CD8-positive, alpha-beta memory T cell (primary cell): ENCODE data around the gene IL1RL1. TPM values are rescaled to one million over a fixed set of nuclear protein-coding genes. Genes with fewer than 3 reads are reported as not detected.
A peak's percentile ranks its signal among the peaks of the same experiment; 100 is the strongest.

ENCODE experiments used
- CTCF ChIA-PET: fragments of 350-600 bp; sonication (Branson Sonifier 250); formaldehyde crosslinking; loops from one replicate; lab custom pipeline; 2021; ENCODE audit warnings: antibody characterized with exemption; lab: Charles Lee
- POLR2A ChIA-PET: fragments of 350-600 bp; sonication (Branson Sonifier 250); formaldehyde crosslinking; loops from one replicate; lab custom pipeline; 2021; ENCODE audit warnings: antibody characterized with exemption; lab: Charles Lee
- DNase-seq, 5 donors: peaks; one replicate each; pipeline versions ENCODE4 v3.0.0 to v3.0.0-alpha.2; 2020 to 2022; ENCODE audit warnings: mixed read lengths in 1 of 5
- H3K27ac ChIP-seq: one replicate; pipeline ENCODE4 v1.7.0; 2013; ENCODE audit warnings: low read depth, mild to moderate bottlenecking, low read length, moderate library complexity
- H3K27me3 ChIP-seq: 2 replicates; pipeline ENCODE4 v1.7.0; 2013; ENCODE audit warnings: low read length, mild to moderate bottlenecking; ENCODE audit not compliant: insufficient read depth, poor library complexity, severe bottlenecking
- H3K36me3 ChIP-seq: 2 replicates; pipeline ENCODE4 v1.7.0; 2013; ENCODE audit warnings: mild to moderate bottlenecking, low read length, moderate library complexity; ENCODE audit not compliant: insufficient read depth
- H3K4me1 ChIP-seq: 2 replicates; pipeline ENCODE4 v1.7.0; 2013; ENCODE audit warnings: mild to moderate bottlenecking, low read length, moderate library complexity; ENCODE audit not compliant: insufficient read depth
- H3K4me3 ChIP-seq: 2 replicates; pipeline ENCODE4 v1.7.0; 2013; ENCODE audit warnings: mild to moderate bottlenecking, low read length
- H3K9me3 ChIP-seq: 2 replicates; pipeline ENCODE4 v1.7.0; 2013; ENCODE audit warnings: mild to moderate bottlenecking, low read length
- H3K27ac Mint-ChIP-seq, 8 donors: one replicate each; pipeline ENCODE4 v1.8.0; 2020 to 2021; ENCODE audit warnings: mixed read lengths in 8 of 8, mild to moderate bottlenecking in 6 of 8, inconsistent platforms in 3 of 8, moderate library complexity in 3 of 8
- H3K27me3 Mint-ChIP-seq, 2 donors: one replicate each; pipeline ENCODE4 v1.8.0; 2020 to 2021; ENCODE audit warnings: mixed read lengths in 2 of 2, mild to moderate bottlenecking in 1 of 2, moderate library complexity in 1 of 2
- H3K36me3 Mint-ChIP-seq, 3 donors: one replicate each; pipeline ENCODE4 v1.8.0; 2020 to 2021; ENCODE audit warnings: mixed read lengths in 3 of 3, inconsistent platforms in 1 of 3, mild to moderate bottlenecking in 1 of 3
- H3K4me1 Mint-ChIP-seq, 3 donors: one replicate each; pipeline ENCODE4 v1.8.0; 2020 to 2021; ENCODE audit warnings: mixed read lengths in 3 of 3, inconsistent platforms in 1 of 3, mild to moderate bottlenecking in 1 of 3
- H3K4me3 Mint-ChIP-seq, 7 donors: one replicate each; pipeline ENCODE4 v1.8.0; 2020 to 2021; ENCODE audit warnings: mixed read lengths in 7 of 7, mild to moderate bottlenecking in 6 of 7, moderate library complexity in 4 of 7, inconsistent platforms in 2 of 7
- H3K9me3 Mint-ChIP-seq, 5 donors: one replicate each; pipeline ENCODE4 v1.8.0; 2020 to 2022; ENCODE audit warnings: mixed read lengths in 5 of 5, mild to moderate bottlenecking in 3 of 5, moderate library complexity in 2 of 5, inconsistent platforms in 1 of 5
- polyA plus RNA-seq: library from polyadenylated mRNA; unstranded; fragments of 300-500 nt; fragmentation: Illumina TruSeq; gene quantifications from one replicate; pipeline ENCODE4 v1.2.3, GENCODE V29; 2021
- total RNA-seq, 2 experiments: library from RNA; stranded (reverse); gene quantifications; one replicate each; pipeline ENCODE4 v1.2.3, GENCODE V29; 2021

Gene IL1RL1
- total and polyA plus RNA-seq, 3 experiments from 2014 or later: 0.14 to 0.35 (median 0.22) TPM

- Histone ChIP-seq H3K4me1 (no peaks in the 10 kb centered on the region), H3K27ac (no peak overlapping the region), H3K9me3 (no peaks in the 10 kb centered on the region), H3K27me3 (no peaks in the 10 kb centered on the region), H3K4me3 (no peak overlapping the region), H3K36me3 (no peaks in the 10 kb centered on the region)
- no peaks in the 10 kb centered on the region for H3K27me3 Mint-ChIP-seq
- no peak for DNase-seq
- H3K9me3 Mint-ChIP-seq: no peaks in the 10 kb centered on the region
- H3K4me3 Mint-ChIP-seq: no peak overlapping the region
- H3K27ac Mint-ChIP-seq: peak overlapping the region in 1 of 8 donors; percentile 58
- H3K36me3 Mint-ChIP-seq: no peaks in the 10 kb centered on the region
- ChIA-PET POLR2A (no interaction called here), CTCF (interaction anchor here (1.4 kb wide), 1 partner anchor 10 kb away, joined by 3 read pairs; no protein-coding TSS in a partner anchor)
- H3K4me1 Mint-ChIP-seq: peaks cover 11 to 16% (median 13%) of the 10 kb centered on the region in 3 donors
Observed at GRCh38 chr2:102295566-102295965, 15.8 kb upstream of the IL1RL1 start.

- H3K4me1 ChIP-seq: no peaks in the 10 kb centered on the region
- no peaks in the 10 kb centered on the region for H3K36me3 ChIP-seq
- H3K4me3 ChIP-seq: no peak overlapping the region
- H3K27ac ChIP-seq: no peak overlapping the region
- Mint-ChIP-seq H3K9me3 (no peaks in the 10 kb centered on the region), H3K27me3 (no peaks in the 10 kb centered on the region), H3K4me3 (no peak overlapping the region), H3K4me1 (peaks cover 8 to 16% (median 12%) of the 10 kb centered on the region in 3 donors), H3K36me3 (no peaks in the 10 kb centered on the region), H3K27ac (no peak overlapping the region)
- CTCF ChIA-PET: interaction anchor here (0.9 kb wide), 1 partner anchor 10 kb away, joined by 3 read pairs; no protein-coding TSS in a partner anchor
- no peaks in the 10 kb centered on the region for H3K9me3 ChIP-seq
- no peaks in the 10 kb centered on the region for H3K27me3 ChIP-seq
- no peak for DNase-seq
- POLR2A ChIA-PET: no interaction called here
Observed at GRCh38 chr2:102296449-102296848, 14.9 kb upstream of the IL1RL1 start.

GRCh38 chr2:102297891-102298290 lies 13.5 kb upstream of the IL1RL1 start:
- no peaks in the 10 kb centered on the region for H3K27me3 ChIP-seq
- no peaks in the 10 kb centered on the region for H3K9me3 ChIP-seq
- peaks cover 6% of the 10 kb centered on the region for H3K4me1 ChIP-seq
- DNase-seq: no peak
- H3K27ac Mint-ChIP-seq: no peak overlapping the region
- no peak overlapping the region for H3K4me3 ChIP-seq
- H3K27me3 Mint-ChIP-seq: peaks cover 0 to 5% of the 10 kb centered on the region in 2 donors
- no peak overlapping the region for H3K27ac ChIP-seq
- CTCF ChIA-PET: no interaction called here
- no peaks in the 10 kb centered on the region for H3K36me3 ChIP-seq
- H3K4me3 Mint-ChIP-seq: no peak overlapping the region
- H3K9me3 Mint-ChIP-seq: no peaks in the 10 kb centered on the region
- POLR2A ChIA-PET: no interaction called here
- H3K4me1 Mint-ChIP-seq: peaks cover 9 to 17% (median 11%) of the 10 kb centered on the region in 3 donors
- H3K36me3 Mint-ChIP-seq: no peaks in the 10 kb centered on the region

GRCh38 chr2:102301867-102302362 lies 9.4 kb upstream of the IL1RL1 start:
- CTCF ChIA-PET: interaction anchor here (0.8 to 2.6 kb wide), 12 partner anchors 10 to 281 kb away, joined by 3 to 9 read pairs (median 3); no protein-coding TSS in a partner anchor
- POLR2A ChIA-PET: no interaction called here
- Histone ChIP-seq H3K4me1 (peaks cover 11% of the 10 kb centered on the region), H3K36me3 (no peaks in the 10 kb centered on the region), H3K27ac (no peak overlapping the region), H3K4me3 (no peak overlapping the region), H3K27me3 (no peaks in the 10 kb centered on the region), H3K9me3 (no peaks in the 10 kb centered on the region)
- Mint-ChIP-seq H3K27me3 (peaks cover 5% of the 10 kb centered on the region in 2 donors), H3K4me3 (peak overlapping the region in 6 of 7 donors; percentile 13 to 81 (median 45)), H3K27ac (peak overlapping the region in 3 of 8 donors; percentile 7 to 78 (median 13)), H3K36me3 (no peaks in the 10 kb centered on the region), H3K9me3 (no peaks in the 10 kb centered on the region), H3K4me1 (peaks cover 8 to 17% (median 8%) of the 10 kb centered on the region in 3 donors)
- peak; percentile 11 to 56 (median 27) for DNase-seq

GRCh38 chr2:102302458-102302857 lies 8.9 kb upstream of the IL1RL1 start:
- H3K9me3 ChIP-seq: no peaks in the 10 kb centered on the region
- no peak overlapping the region for H3K27ac Mint-ChIP-seq
- ChIA-PET CTCF (interaction anchor here (0.8 to 2.6 kb wide), 11 partner anchors 11 to 282 kb away, joined by 3 to 9 read pairs (median 3); no protein-coding TSS in a partner anchor), POLR2A (no interaction called here)
- no peak overlapping the region for H3K4me3 ChIP-seq
- H3K36me3 ChIP-seq: no peaks in the 10 kb centered on the region
- H3K27me3 ChIP-seq: no peaks in the 10 kb centered on the region
- H3K4me1 ChIP-seq: peaks cover 11% of the 10 kb centered on the region
- H3K27me3 Mint-ChIP-seq: peaks cover 5% of the 10 kb centered on the region in 2 donors
- no peak overlapping the region for H3K4me3 Mint-ChIP-seq
- H3K4me1 Mint-ChIP-seq: peaks cover 8 to 17% (median 8%) of the 10 kb centered on the region in 3 donors
- H3K27ac ChIP-seq: no peak overlapping the region
- DNase-seq: no peak
- no peaks in the 10 kb centered on the region for H3K9me3 Mint-ChIP-seq
- no peaks in the 10 kb centered on the region for H3K36me3 Mint-ChIP-seq

- H3K27ac Mint-ChIP-seq: no peak overlapping the region
- H3K27me3 Mint-ChIP-seq: peaks cover 5 to 10% of the 10 kb centered on the region in 2 donors
- Histone ChIP-seq H3K36me3 (no peaks in the 10 kb centered on the region), H3K27ac (no peak overlapping the region), H3K4me3 (no peak overlapping the region), H3K4me1 (peaks cover 11% of the 10 kb centered on the region), H3K27me3 (no peaks in the 10 kb centered on the region), H3K9me3 (no peaks in the 10 kb centered on the region)
- ChIA-PET CTCF (interaction anchor here (2.6 kb wide), 1 partner anchor 140 kb away, joined by 8 read pairs; no protein-coding TSS in a partner anchor), POLR2A (no interaction called here)
- DNase-seq: no peak
- no peaks in the 10 kb centered on the region for H3K36me3 Mint-ChIP-seq
- H3K4me3 Mint-ChIP-seq: no peak overlapping the region
- H3K9me3 Mint-ChIP-seq: no peaks in the 10 kb centered on the region
- H3K4me1 Mint-ChIP-seq: peaks cover 8 to 17% (median 8%) of the 10 kb centered on the region in 3 donors
Observed at GRCh38 chr2:102303589-102303988, 7.8 kb upstream of the IL1RL1 start.

- DNase-seq: no peak
- Histone ChIP-seq H3K4me1 (peaks cover 11% of the 10 kb centered on the region), H3K9me3 (no peaks in the 10 kb centered on the region), H3K4me3 (no peak overlapping the region), H3K27ac (no peak overlapping the region), H3K27me3 (no peaks in the 10 kb centered on the region), H3K36me3 (no peaks in the 10 kb centered on the region)
- ChIA-PET POLR2A (no interaction called here), CTCF (no interaction called here)
- Mint-ChIP-seq H3K36me3 (no peaks in the 10 kb centered on the region), H3K4me3 (no peak overlapping the region), H3K27me3 (peaks cover 5 to 10% of the 10 kb centered on the region in 2 donors), H3K27ac (no peak overlapping the region), H3K4me1 (peaks cover 8 to 17% (median 8%) of the 10 kb centered on the region in 3 donors), H3K9me3 (no peaks in the 10 kb centered on the region)
Observed at GRCh38 chr2:102304268-102304667, 7.1 kb upstream of the IL1RL1 start.

GRCh38 chr2:102304711-102305611 lies 6.4 kb upstream of the IL1RL1 start:
- Mint-ChIP-seq H3K27ac (no peak overlapping the region), H3K4me1 (peaks cover 8 to 17% (median 8%) of the 10 kb centered on the region in 3 donors), H3K9me3 (no peaks in the 10 kb centered on the region), H3K4me3 (no peak overlapping the region), H3K27me3 (peaks cover 5 to 14% of the 10 kb centered on the region in 2 donors), H3K36me3 (no peaks in the 10 kb centered on the region)
- ChIA-PET POLR2A (no interaction called here), CTCF (no interaction called here)
- no peak for DNase-seq
- H3K27ac ChIP-seq: no peak overlapping the region
- no peaks in the 10 kb centered on the region for H3K36me3 ChIP-seq
- H3K4me3 ChIP-seq: no peak overlapping the region
- H3K9me3 ChIP-seq: no peaks in the 10 kb centered on the region
- peaks cover 11% of the 10 kb centered on the region for H3K4me1 ChIP-seq
- H3K27me3 ChIP-seq: no peaks in the 10 kb centered on the region
